Hair follicle dermal papilla cell (primary cell): Measurements from ENCODE around the gene SPATA33. TPM values are rescaled to one million over a fixed set of nuclear protein-coding genes. Genes with fewer than 3 reads are reported as not detected.

Experiments
- total RNA-seq: library from RNA; depleted of rRNA; stranded (reverse); fragments of >200 nt; gene quantifications from 2 replicates; pipeline ENCODE4 v1.2.3, GENCODE V29; 2012

The SPATA33 gene
- 2.6 and 3.1 TPM in 2 replicates for total RNA-seq

GRCh38 chr16:89657442-89658220 is at the start of gene SPATA33, which contains the start of gene CHMP1A:
Gene SPATA33 (plus strand): TSS chr16:89657836. CDS start chr16:89657912, 76 bp downstream.
Gene CHMP1A (minus strand): TSS chr16:89657708. CDS start chr16:89657588, 120 bp downstream.

GRCh38 chr16:89613231-89613953 is 44.2 kb upstream of the SPATA33 start, which contains the start of gene DPEP1:
Gene DPEP1 (plus strand): TSS chr16:89613642. CDS start chr16:89630411, 16,769 bp downstream.

GRCh38 chr16:89686520-89687091 is 29.0 kb downstream of the SPATA33 start, which contains the start of gene CDK10:
Gene CDK10 (plus strand): TSS chr16:89686689. CDS start chr16:89686711, 22 bp downstream.

GRCh38 chr16:89701425-89702406 is 44.1 kb downstream of the SPATA33 start, which contains the start of gene SPATA2L:
Gene SPATA2L (minus strand): TSS chr16:89701705. CDS start chr16:89701232, 473 bp downstream.

Other genes starting within 250 kb of the SPATA33 start
- 85.2 and 101 TPM in 2 replicates for gene ANKRD11, start 167.3 kb upstream of the SPATA33 start, total RNA-seq
- gene SPG7, start 149.4 kb upstream of the SPATA33 start, total RNA-seq = 132 and 146 TPM in 2 replicates
- 1,994 and 2,507 TPM in 2 replicates for gene RPL13, start 97.2 kb upstream of the SPATA33 start, total RNA-seq
- 3.2 and 5.0 TPM in 2 replicates for gene CPNE7, start 82.1 kb upstream of the SPATA33 start, total RNA-seq
- gene DPEP1, start 44.2 kb upstream of the SPATA33 start, total RNA-seq = not detected in 2 replicates
- gene CHMP1A, start 128 bp upstream of the SPATA33 start, total RNA-seq = 86.7 and 114 TPM in 2 replicates
- gene CDK10, start 28.9 kb downstream of the SPATA33 start, total RNA-seq = 35.1 and 35.5 TPM in 2 replicates
- gene SPATA2L, start 43.9 kb downstream of the SPATA33 start, total RNA-seq = 11.7 and 14.6 TPM in 2 replicates
- gene VPS9D1, start 63.1 kb downstream of the SPATA33 start, total RNA-seq = 18.5 and 19.8 TPM in 2 replicates
- 13.8 and 18.5 TPM in 2 replicates for gene ZNF276, start 63.7 kb downstream of the SPATA33 start, total RNA-seq
- gene FANCA, start 158.8 kb downstream of the SPATA33 start, total RNA-seq = 3.5 and 4.7 TPM in 2 replicates
- gene SPIRE2, start 170.6 kb downstream of the SPATA33 start, total RNA-seq = 4.9 and 5.4 TPM in 2 replicates
- gene TCF25, start 215.8 kb downstream of the SPATA33 start, total RNA-seq = 280 and 286 TPM in 2 replicates